Measurements from ENCODE around the gene TRIM28. TPM values are rescaled to one million over a fixed set of nuclear protein-coding genes. Genes with fewer than 3 reads are reported as not detected.

TRIM28 gene
- total and polyA plus RNA-seq, 9 of the 15 experiments (the other 6 are each of a cell fraction or from before 2014, with no cell fraction given): 12.1 to 797 (median 490) TPM

DNA sequence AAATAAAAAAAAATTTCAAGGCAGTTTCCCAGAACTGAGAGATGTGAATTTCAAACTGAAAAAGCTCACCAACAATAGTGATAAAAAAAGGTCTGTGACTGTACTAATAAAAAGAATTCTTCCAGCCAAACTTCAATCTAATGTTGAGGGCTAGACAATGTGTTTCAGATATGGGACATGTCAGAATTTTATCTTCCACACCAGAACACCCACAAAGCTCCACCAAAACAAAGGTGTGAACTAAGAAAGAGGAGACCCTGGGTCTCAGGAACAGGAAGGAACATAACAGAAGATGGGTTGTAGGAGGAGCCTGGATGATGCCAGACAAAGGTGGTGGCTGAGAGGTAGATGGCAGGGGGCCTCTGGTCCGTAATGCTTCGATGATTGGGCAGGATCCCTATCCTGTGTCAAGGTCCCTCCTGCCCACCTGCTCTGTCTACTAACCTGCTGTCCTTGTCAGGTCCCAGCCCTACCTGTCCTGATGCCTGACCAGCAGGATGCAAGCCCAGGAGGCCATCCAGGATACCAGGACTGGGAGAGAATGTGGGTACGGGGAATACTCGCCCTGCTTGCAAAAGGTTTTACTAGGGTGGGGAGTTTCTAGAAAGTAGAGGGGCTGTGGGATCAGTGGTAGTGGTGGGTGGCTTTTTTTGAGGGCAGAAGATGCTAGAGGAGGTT lies 24.7 kb downstream of the TRIM28 start (continued):
- no peak for TF ChIP-seq DACH1 (IDR thresholded peaks at IDR 0.05; ENCODE audit: partially characterized antibody)
- TF ChIP-seq, protein P1, sequence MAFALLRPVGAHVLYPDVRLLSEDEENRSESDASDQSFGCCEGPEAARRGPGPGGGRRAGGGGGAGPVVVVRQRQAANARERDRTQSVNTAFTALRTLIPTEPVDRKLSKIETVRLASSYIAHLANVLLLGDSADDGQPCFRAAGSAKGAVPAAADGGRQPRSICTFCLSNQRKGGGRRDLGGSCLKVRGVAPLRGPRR (CRISPR knock-in tag; IDR thresholded peaks at IDR 0.05): no peak
- no peak for TF ChIP-seq BRD9 (IDR thresholded peaks at IDR 0.05; ENCODE audit: low read depth, partially characterized antibody)
- TF ChIP-seq CCNT2 (IDR thresholded peaks at IDR 0.05; ENCODE audit: borderline replicate concordance, extremely low read depth, insufficient read length, low read depth, low read length): no peak
- TF ChIP-seq ERF (CRISPR knock-in tag; IDR thresholded peaks at IDR 0.05): no peak
- peak; percentile 21; the same call in 1 of the 2 replicates for TF ChIP-seq POLR2AphosphoS5 (IDR thresholded peaks at IDR 0.05; ENCODE audit: control insufficient read depth, insufficient read depth, low read depth, low read length)
- TF ChIP-seq FOXM1 (IDR thresholded peaks at IDR 0.05; ENCODE audit: low read depth): no peak
- TF ChIP-seq FOXM1 (CRISPR knock-in tag; IDR thresholded peaks at IDR 0.05; ENCODE audit: low read depth): no peak
- TF ChIP-seq, protein P2, sequence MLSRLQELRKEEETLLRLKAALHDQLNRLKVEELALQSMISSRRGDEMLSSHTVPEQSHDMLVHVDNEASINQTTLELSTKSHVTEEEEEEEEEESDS (CRISPR knock-in tag; IDR thresholded peaks at IDR 0.05): no peak
- no peak for TF ChIP-seq ZNF584 (CRISPR knock-in tag; IDR thresholded peaks at IDR 0.05; ENCODE audit: low read depth)
- no peak for TF ChIP-seq JUN (IDR thresholded peaks at IDR 0.05; ENCODE audit: borderline replicate concordance, low read depth, low read length)
- TF ChIP-seq JUN (CRISPR knock-in tag; IDR thresholded peaks at IDR 0.05; ENCODE audit: borderline replicate concordance): no peak
- no peak for TF ChIP-seq KLF6 (CRISPR knock-in tag; IDR thresholded peaks at IDR 0.05; ENCODE audit: borderline replicate concordance)
- TF ChIP-seq FUS (optimal IDR thresholded peaks at IDR 0.05; ENCODE audit: low read depth, low read length): no peak
- no peak for TF ChIP-seq ATF1 (CRISPR knock-in tag; IDR thresholded peaks at IDR 0.05)
- TF ChIP-seq ATF1 (tag; IDR thresholded peaks at IDR 0.05): no peak
- TF ChIP-seq ARNT (IDR thresholded peaks at IDR 0.05): no peak
- TF ChIP-seq CBFA2T3 (IDR thresholded peaks at IDR 0.05): peak; percentile 39; the same call in 1 of the 2 replicates
- TF ChIP-seq FOS (IDR thresholded peaks at IDR 0.05; ENCODE audit: extremely low read depth, insufficient read length): no peak
- TF ChIP-seq ZNF695 (CRISPR knock-in tag; IDR thresholded peaks at IDR 0.05): no peak
- no peak for TF ChIP-seq ZNF583 (CRISPR knock-in tag; IDR thresholded peaks at IDR 0.05)
- TF ChIP-seq, protein P3, sequence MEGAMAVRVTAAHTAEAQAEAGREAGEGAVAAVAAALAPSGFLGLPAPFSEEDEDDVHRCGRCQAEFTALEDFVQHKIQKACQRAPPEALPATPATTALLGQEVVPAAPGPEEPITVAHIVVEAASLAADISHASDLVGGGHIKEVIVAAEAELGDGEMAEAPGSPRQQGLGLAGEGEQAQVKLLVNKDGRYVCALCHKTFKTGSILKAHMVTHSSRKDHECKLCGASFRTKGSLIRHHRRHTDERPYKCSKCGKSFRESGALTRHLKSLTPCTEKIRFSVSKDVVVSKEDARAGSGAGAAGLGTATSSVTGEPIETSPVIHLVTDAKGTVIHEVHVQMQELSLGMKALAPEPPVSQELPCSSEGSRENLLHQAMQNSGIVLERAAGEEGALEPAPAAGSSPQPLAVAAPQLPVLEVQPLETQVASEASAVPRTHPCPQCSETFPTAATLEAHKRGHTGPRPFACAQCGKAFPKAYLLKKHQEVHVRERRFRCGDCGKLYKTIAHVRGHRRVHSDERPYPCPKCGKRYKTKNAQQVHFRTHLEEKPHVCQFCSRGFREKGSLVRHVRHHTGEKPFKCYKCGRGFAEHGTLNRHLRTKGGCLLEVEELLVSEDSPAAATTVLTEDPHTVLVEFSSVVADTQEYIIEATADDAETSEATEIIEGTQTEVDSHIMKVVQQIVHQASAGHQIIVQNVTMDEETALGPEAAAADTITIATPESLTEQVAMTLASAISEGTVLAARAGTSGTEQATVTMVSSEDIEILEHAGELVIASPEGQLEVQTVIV (CRISPR knock-in tag; IDR thresholded peaks at IDR 0.05; ENCODE audit: borderline replicate concordance): no peak
- peak; percentile 28; the same call in 1 of the 2 replicates for TF ChIP-seq TEAD4 (IDR thresholded peaks at IDR 0.05; ENCODE audit: low read length)
- TF ChIP-seq TEAD4 (CRISPR knock-in tag; IDR thresholded peaks at IDR 0.05; ENCODE audit: borderline replicate concordance): no peak
- TF ChIP-seq TCF3 (CRISPR knock-in tag; IDR thresholded peaks at IDR 0.05): peak; percentile 36; the same call in 1 of the 2 replicates
- TF ChIP-seq, protein P4, sequence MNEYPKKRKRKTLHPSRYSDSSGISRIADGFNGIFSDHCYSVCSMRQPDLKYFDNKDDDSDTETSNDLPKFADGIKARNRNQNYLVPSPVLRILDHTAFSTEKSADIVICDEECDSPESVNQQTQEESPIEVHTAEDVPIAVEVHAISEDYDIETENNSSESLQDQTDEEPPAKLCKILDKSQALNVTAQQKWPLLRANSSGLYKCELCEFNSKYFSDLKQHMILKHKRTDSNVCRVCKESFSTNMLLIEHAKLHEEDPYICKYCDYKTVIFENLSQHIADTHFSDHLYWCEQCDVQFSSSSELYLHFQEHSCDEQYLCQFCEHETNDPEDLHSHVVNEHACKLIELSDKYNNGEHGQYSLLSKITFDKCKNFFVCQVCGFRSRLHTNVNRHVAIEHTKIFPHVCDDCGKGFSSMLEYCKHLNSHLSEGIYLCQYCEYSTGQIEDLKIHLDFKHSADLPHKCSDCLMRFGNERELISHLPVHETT (CRISPR knock-in tag; conservative IDR thresholded peaks at IDR 0.05 in 1 of 2, IDR thresholded peaks at IDR 0.05 in 1 of 2): no peak
- peak; percentile 15; the same call in 1 of the 2 replicates for TF ChIP-seq TAL1 (IDR thresholded peaks at IDR 0.05)

Measured in K562 (cell line).